Astrocyte of the spinal cord (primary cell): ENCODE measurements around the gene FBXW12.

Experiments
- DNase-seq: peaks from one replicate; pipeline ENCODE4 v3.0.0; 2011; ENCODE audit warnings: low read depth, low spot score
- H3K4me3 ChIP-seq: 2 replicates; pipeline ENCODE4 v1.5.1; 2011; ENCODE audit warnings: low read depth, mild to moderate bottlenecking, low read length, moderate library complexity
- CTCF ChIP-seq: IDR thresholded peaks from 2 replicates; pipeline ENCODE4 v1.5.1; 2012; ENCODE audit warnings: low read depth, mild to moderate bottlenecking, low read length, inconsistent platforms
- in situ Hi-C: cut with HindIII; loops from 2 replicates; pipeline ENCODE4 v1.10.0; 2017; ENCODE audit warnings: low sequenced_read_pairs

The FBXW12 gene

GRCh38 chr3:48407542-48408099, 35.6 kb downstream of the FBXW12 start:
- H3K4me3 ChIP-seq: no peak overlapping the region
- in situ Hi-C loops: no loop called here
- no peak for TF ChIP-seq CTCF
- DNase-seq: no peak

- H3K4me3 ChIP-seq: no peak overlapping the region
- no peak for DNase-seq
- TF ChIP-seq CTCF: no peak
- in situ Hi-C loops: no loop called here
Observed at GRCh38 chr3:48408823-48409281, 36.8 kb downstream of the FBXW12 start.

GRCh38 chr3:48409291-48410201, 37.5 kb downstream of the FBXW12 start:
- in situ Hi-C loops: no loop called here
- DNase-seq: no peak
- H3K4me3 ChIP-seq: no peak overlapping the region
- no peak for TF ChIP-seq CTCF

- in situ Hi-C loops: no loop called here
- no peak for DNase-seq
- no peak overlapping the region for H3K4me3 ChIP-seq
- TF ChIP-seq CTCF: no peak
Observed at GRCh38 chr3:48410205-48411040, 38.4 kb downstream of the FBXW12 start.

GRCh38 chr3:48411041-48411588, 39.1 kb downstream of the FBXW12 start:
- TF ChIP-seq CTCF: no peak
- H3K4me3 ChIP-seq: no peak overlapping the region
- DNase-seq: no peak
- in situ Hi-C loops: no loop called here
